Measurements from ENCODE around the gene LPAR4. TPM values are rescaled to one million over a fixed set of nuclear protein-coding genes. Genes with fewer than 3 reads are reported as not detected.

The LPAR4 gene
- 1 to 10 TPM in 3 of 4 donors, under 1 TPM in 1; 0.87 to 4.2 (median 2.0) TPM for total RNA-seq

DNA sequence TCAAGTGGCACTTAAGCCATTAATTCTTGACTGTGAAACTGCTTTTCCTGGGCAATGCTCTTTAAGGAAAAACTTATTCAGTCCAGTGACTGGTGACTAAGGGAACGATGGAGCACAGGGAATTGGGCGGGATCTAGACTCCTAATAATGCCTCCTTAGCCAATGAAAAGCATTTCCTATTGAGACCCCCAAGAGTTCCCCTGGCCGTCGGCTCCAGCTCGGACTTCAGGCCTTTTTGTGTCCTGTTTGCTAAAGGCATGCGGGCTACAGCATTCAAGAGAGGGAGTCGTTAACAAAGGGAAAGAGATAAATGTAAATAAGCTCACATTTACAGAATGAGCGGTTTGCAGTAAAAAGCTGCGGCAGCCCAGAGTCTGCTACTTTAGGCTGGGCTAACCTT is at the start of gene LPAR4:
Gene LPAR4, plus strand, starts transcription at position 232 of the 400 bp plus-strand sequence. CDS start 7,150 bp downstream, outside the sequence.
- no peaks in the 10 kb centered on the region for H3K27me3 ChIP-seq
- 19 to 63% methylated on average over 1 to 7 of the region's 9 CpGs for WGBS, 2 donors (ENCODE audit: low coverage in 1 of 2)
- no peaks in the 10 kb centered on the region for H3K36me3 ChIP-seq
- H3K9me3 ChIP-seq, result no peaks in the 10 kb centered on the region
- no peaks in the 10 kb centered on the region for H3K4me1 ChIP-seq
- peak within 1 kb of the TSS in 3 of 4 donors; percentile 9 to 51 (median 45) for H3K27ac ChIP-seq
- peak within 1 kb of the TSS; percentile 39 to 46 for H3K4me3 ChIP-seq
- no peak for ATAC-seq
- TF ChIP-seq, protein P1, sequence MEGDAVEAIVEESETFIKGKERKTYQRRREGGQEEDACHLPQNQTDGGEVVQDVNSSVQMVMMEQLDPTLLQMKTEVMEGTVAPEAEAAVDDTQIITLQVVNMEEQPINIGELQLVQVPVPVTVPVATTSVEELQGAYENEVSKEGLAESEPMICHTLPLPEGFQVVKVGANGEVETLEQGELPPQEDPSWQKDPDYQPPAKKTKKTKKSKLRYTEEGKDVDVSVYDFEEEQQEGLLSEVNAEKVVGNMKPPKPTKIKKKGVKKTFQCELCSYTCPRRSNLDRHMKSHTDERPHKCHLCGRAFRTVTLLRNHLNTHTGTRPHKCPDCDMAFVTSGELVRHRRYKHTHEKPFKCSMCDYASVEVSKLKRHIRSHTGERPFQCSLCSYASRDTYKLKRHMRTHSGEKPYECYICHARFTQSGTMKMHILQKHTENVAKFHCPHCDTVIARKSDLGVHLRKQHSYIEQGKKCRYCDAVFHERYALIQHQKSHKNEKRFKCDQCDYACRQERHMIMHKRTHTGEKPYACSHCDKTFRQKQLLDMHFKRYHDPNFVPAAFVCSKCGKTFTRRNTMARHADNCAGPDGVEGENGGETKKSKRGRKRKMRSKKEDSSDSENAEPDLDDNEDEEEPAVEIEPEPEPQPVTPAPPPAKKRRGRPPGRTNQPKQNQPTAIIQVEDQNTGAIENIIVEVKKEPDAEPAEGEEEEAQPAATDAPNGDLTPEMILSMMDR (IDR thresholded peaks at IDR 0.05), result no peak
- TF ChIP-seq EP300 (IDR thresholded peaks at IDR 0.05) (no peak), POLR2A (IDR thresholded peaks at IDR 0.05) (no peak), POLR2AphosphoS5 (IDR thresholded peaks at IDR 0.05) (no peak)

GRCh38 chrX:78706071-78706470 is 41.4 kb upstream of the LPAR4 start:
- no peak overlapping the region for H3K27ac ChIP-seq
- WGBS, 2 donors (ENCODE audit: low coverage in 1 of 2), result 40 to 45% methylated on average over 2 of the region's 2 CpGs
- no peak for TF ChIP-seq EP300 (IDR thresholded peaks at IDR 0.05)
- ATAC-seq, result no peak
- H3K27me3 ChIP-seq, result no peaks in the 10 kb centered on the region
- no peak overlapping the region for H3K4me3 ChIP-seq
- no peaks in the 10 kb centered on the region for H3K4me1 ChIP-seq
- no peaks in the 10 kb centered on the region for H3K36me3 ChIP-seq
- no peaks in the 10 kb centered on the region for H3K9me3 ChIP-seq

- Histone ChIP-seq H3K4me3 (no peak overlapping the region), H3K27me3 (no peaks in the 10 kb centered on the region), H3K9me3 (no peaks in the 10 kb centered on the region), H3K27ac (no peak overlapping the region), H3K36me3 (no peaks in the 10 kb centered on the region), H3K4me1 (no peaks in the 10 kb centered on the region)
- 47% methylated on average over 2 of the region's 2 CpGs; no CpG with 5 or more reads in 1 of the 2 donors for WGBS, 2 donors (ENCODE audit: low coverage in 1 of 2)
- TF ChIP-seq POLR2AphosphoS5 (IDR thresholded peaks at IDR 0.05), result no peak
- TF ChIP-seq, protein P1 (IDR thresholded peaks at IDR 0.05), result peak in 1 of 4 experiments; percentile 40
- ATAC-seq, result no peak
Measured at GRCh38 chrX:78708262-78708661, 39.3 kb upstream of the LPAR4 start.

GRCh38 chrX:78708816-78709215 is 38.7 kb upstream of the LPAR4 start:
- no peak overlapping the region for H3K27ac ChIP-seq
- peak; percentile 15 for TF ChIP-seq POLR2AphosphoS5 (IDR thresholded peaks at IDR 0.05)
- no peak for TF ChIP-seq EP300 (IDR thresholded peaks at IDR 0.05)
- TF ChIP-seq POLR2A (IDR thresholded peaks at IDR 0.05), result no peak
- H3K4me3 ChIP-seq, result no peak overlapping the region
- H3K36me3 ChIP-seq, result no peaks in the 10 kb centered on the region
- peak; percentile 77 for ATAC-seq
- no peaks in the 10 kb centered on the region for H3K9me3 ChIP-seq
- WGBS, 2 donors (ENCODE audit: low coverage in 1 of 2), result 45 to 50% methylated on average over 2 of the region's 2 CpGs
- H3K4me1 ChIP-seq, result no peaks in the 10 kb centered on the region
- H3K27me3 ChIP-seq, result no peaks in the 10 kb centered on the region

DNA sequence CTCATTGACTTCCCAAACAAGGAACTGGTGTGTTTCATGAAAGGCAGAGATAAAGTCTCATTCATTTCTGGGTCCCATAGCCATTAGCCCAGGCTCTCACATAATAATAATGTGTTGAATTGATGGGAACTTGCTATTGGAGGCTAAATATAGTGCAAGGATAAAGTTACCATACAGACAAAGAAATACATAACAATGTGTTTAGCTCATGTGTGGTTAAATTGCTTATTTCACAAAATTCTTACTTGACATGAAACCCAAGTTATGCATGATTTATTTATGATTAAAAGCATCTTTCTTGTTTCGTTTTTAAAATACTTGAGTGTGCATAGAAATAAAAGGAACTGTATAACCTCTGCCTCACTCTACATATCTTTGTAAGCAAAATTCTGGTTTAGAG is 37.3 kb upstream of the LPAR4 start:
- no peaks in the 10 kb centered on the region for H3K4me1 ChIP-seq
- no peak overlapping the region for H3K27ac ChIP-seq
- H3K4me3 ChIP-seq, result no peak overlapping the region
- no peaks in the 10 kb centered on the region for H3K9me3 ChIP-seq
- no peaks in the 10 kb centered on the region for H3K36me3 ChIP-seq
- 7 to 20% methylated on average over 1 of the region's 1 CpG for WGBS, 2 donors (ENCODE audit: low coverage in 1 of 2)
- no peaks in the 10 kb centered on the region for H3K27me3 ChIP-seq
- TF ChIP-seq POLR2A (IDR thresholded peaks at IDR 0.05) (no peak), POLR2AphosphoS5 (IDR thresholded peaks at IDR 0.05) (no peak), EP300 (IDR thresholded peaks at IDR 0.05) (no peak)
- TF ChIP-seq, protein P1 (IDR thresholded peaks at IDR 0.05), result no peak
- ATAC-seq, result no peak

DNA sequence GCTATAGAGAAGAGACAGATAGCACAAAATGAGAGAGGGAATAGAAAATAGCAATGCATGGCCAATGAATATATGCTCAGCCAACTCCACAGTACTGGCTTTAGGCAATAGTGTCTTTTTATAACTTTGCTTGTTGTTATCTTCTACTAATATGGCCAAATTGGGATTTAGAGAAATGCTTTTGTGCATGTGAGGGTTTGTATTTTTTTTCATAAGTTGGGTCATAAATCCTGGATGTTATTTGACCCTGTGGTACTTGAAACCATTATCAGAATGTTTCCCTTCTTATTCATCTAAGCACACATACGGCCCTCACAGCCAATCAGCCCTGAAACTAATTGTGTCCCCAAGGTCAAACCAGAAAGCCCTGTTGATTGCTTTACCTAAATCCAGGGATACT is 35.2 kb upstream of the LPAR4 start:
- no peak overlapping the region for H3K4me3 ChIP-seq
- WGBS, 2 donors (ENCODE audit: low coverage in 1 of 2), result 67 to 75% methylated on average over 1 of the region's 1 CpG
- H3K27me3 ChIP-seq, result no peaks in the 10 kb centered on the region
- H3K27ac ChIP-seq, result no peak overlapping the region
- no peaks in the 10 kb centered on the region for H3K4me1 ChIP-seq
- TF ChIP-seq, protein P1 (IDR thresholded peaks at IDR 0.05), result no peak
- no peak for TF ChIP-seq POLR2AphosphoS5 (IDR thresholded peaks at IDR 0.05)
- no peak for TF ChIP-seq POLR2A (IDR thresholded peaks at IDR 0.05)
- TF ChIP-seq EP300 (IDR thresholded peaks at IDR 0.05), result no peak
- no peak for ATAC-seq
- no peaks in the 10 kb centered on the region for H3K36me3 ChIP-seq
- H3K9me3 ChIP-seq, result no peaks in the 10 kb centered on the region

All from gastroesophageal sphincter (tissue), 4 donors.